HepG2 (cell line): ENCODE data around the gene KIF9. TPM values are rescaled to one million over a fixed set of nuclear protein-coding genes. Genes with fewer than 3 reads are reported as not detected.
A peak's percentile ranks its signal among the peaks of the same experiment; 100 is the strongest.

Source experiments
- ATAC-seq: fragments of 200-7000 bp; cut with Tn5 transposase; 3 replicates; pipeline ENCODE4 v1.9.1; 2020; ENCODE audit warnings: mild to moderate bottlenecking, moderate library complexity
- BruUV-seq: library from RNA; stranded (reverse); fragments of 400-500 nt; replicated peaks from 2 replicates; lab custom pipeline; 2021; lab: Mats Ljungman, UMichigan
- CTCF ChIA-PET: fragments of 300-600 bp; formaldehyde crosslinking; extraction: SDS; loops from one replicate; lab custom pipeline; 2021; ENCODE audit warnings: low total read pairs, inconsistent platforms, low intra/inter-chr PET ratio; lab: Yijun Ruan, JAX
- POLR2A ChIA-PET: fragments of 350-600 bp; sonication (Branson Sonifier 250); formaldehyde crosslinking; loops from one replicate; lab custom pipeline; 2020; ENCODE audit warnings: antibody characterized with exemption, inconsistent platforms; lab: Yijun Ruan, JAX
- DNase-seq: peaks from one replicate; pipeline ENCODE4 v3.0.0-alpha.2; 2015; ENCODE audit warnings: low spot score
- FAIRE-seq: peaks from 3 replicates; lab custom pipeline; 2011; peaks lifted over from hg19 to GRCh38; lab: Jason Lieb, UNC
- H2AFZ ChIP-seq: one replicate; pipeline ENCODE4 v1.6.1; 2011; ENCODE audit warnings: low read length, inconsistent platforms
- H3K27ac ChIP-seq: fragments of 300-600 bp; 3 replicates; pipeline ENCODE4 v1.8.0; 2011; ENCODE audit warnings: mixed run types, mild to moderate bottlenecking, mixed read lengths, low read length, inconsistent platforms; ENCODE audit not compliant: insufficient read depth; ENCODE audit errors: extremely low read length
- H3K27me3 ChIP-seq, 2 experiments: fragments of 200-600 bp in 1 of 2; 2 replicates in 1 of 2; 3 replicates in 1 of 2; pipeline versions ENCODE4 v1.6.0 to v1.8.0; 2011; ENCODE audit warnings: low read length in 2 of 2, mild to moderate bottlenecking in 2 of 2, moderate library complexity in 2 of 2, inconsistent platforms in 1 of 2; ENCODE audit not compliant: insufficient read depth in 2 of 2, control insufficient read depth in 1 of 2
- H3K36me3 ChIP-seq, 2 experiments: fragments of 200-600 bp in 1 of 2; replicated peaks in 1 of 2; 2 replicates in 1 of 2; 3 replicates in 1 of 2; pipeline versions ENCODE4 v1.5.1 to v1.8.0; 2011; ENCODE audit warnings: low read length in 2 of 2, inconsistent platforms in 1 of 2; ENCODE audit not compliant: insufficient read depth in 2 of 2, control insufficient read depth in 1 of 2
- H3K4me1 ChIP-seq: 2 replicates; pipeline ENCODE4 v1.5.1; 2012; ENCODE audit warnings: low read length, inconsistent platforms; ENCODE audit not compliant: insufficient read depth
- H3K4me2 ChIP-seq: 2 replicates; pipeline ENCODE4 v1.6.0; 2011; ENCODE audit warnings: low read depth, low read length, inconsistent platforms
- H3K4me3 ChIP-seq, 3 experiments: fragments of 200-600 bp in 1 of 3; sonication (generic), shearing (Covaris generic) in 1 of 3; replicated peaks in 1 of 3; 2 replicates each; pipeline ENCODE4 v1.5.1; 2011 to 2016; ENCODE audit warnings: low read length in 3 of 3, inconsistent platforms in 2 of 3, low read depth in 2 of 3, mild to moderate bottlenecking in 2 of 3, control low read depth in 1 of 3, mixed read lengths in 1 of 3; ENCODE audit not compliant: insufficient read depth in 1 of 3
- H3K79me2 ChIP-seq: one replicate; pipeline ENCODE4 v1.6.1; 2011; ENCODE audit warnings: low read length, inconsistent platforms; ENCODE audit not compliant: insufficient read depth
- H3K9ac ChIP-seq: 2 replicates; pipeline ENCODE4 v1.6.0; 2011; ENCODE audit warnings: mild to moderate bottlenecking, low read depth, low read length, inconsistent platforms; ENCODE audit not compliant: insufficient read depth
- H3K9me3 ChIP-seq: 2 replicates; pipeline ENCODE4 v1.5.1; 2012; ENCODE audit warnings: mild to moderate bottlenecking, low read length
- H4K20me1 ChIP-seq: 2 replicates; pipeline ENCODE4 v1.6.0; 2011; ENCODE audit warnings: inconsistent platforms, mild to moderate bottlenecking, low read length, moderate library complexity; ENCODE audit not compliant: insufficient read depth
- AKNA ChIP-seq: sonication (generic); formaldehyde crosslinking; IDR thresholded peaks from 2 replicates; pipeline ENCODE4 v1.4.0; 2020; ENCODE audit warnings: missing genetic modification reagents, borderline replicate concordance
- FOXP1 ChIP-seq, 2 experiments: fragments of 450-650 bp in 1 of 2; IDR thresholded peaks; 2 replicates each; pipeline ENCODE4 v1.6.1; 2017 to 2018; ENCODE audit warnings: antibody characterized with exemption in 1 of 2
- KAT2B ChIP-seq: fragments of 150-350 bp; IDR thresholded peaks from 2 replicates; pipeline ENCODE4 v1.6.1; 2014; ENCODE audit warnings: low read depth, low read length, borderline replicate concordance
- PAWR ChIP-seq: sonication (generic); formaldehyde crosslinking; IDR thresholded peaks from 2 replicates; pipeline ENCODE4 v1.4.0; 2020; ENCODE audit warnings: missing genetic modification reagents, mild to moderate bottlenecking, borderline replicate concordance
- SPEN ChIP-seq: sonication (generic); formaldehyde crosslinking; IDR thresholded peaks from 2 replicates; pipeline ENCODE4 v1.5.1; 2020; ENCODE audit warnings: low read depth, mild to moderate bottlenecking, missing genetic modification reagents
- ZNF263 ChIP-seq: sonication (generic); formaldehyde crosslinking; IDR thresholded peaks from 2 replicates; pipeline ENCODE4 v1.4.0; 2020; ENCODE audit warnings: missing genetic modification reagents
- ZZZ3 ChIP-seq: sonication (generic); formaldehyde crosslinking; IDR thresholded peaks from 2 replicates; pipeline ENCODE4 v1.4.0; 2020; ENCODE audit warnings: missing genetic modification reagents, mild to moderate bottlenecking, borderline replicate concordance
- WGBS: methylation state at CpG from one replicate; pipeline ENCODE4 v1.1.6; 2017; ENCODE audit warnings: low lambda C conversion rate; 5-methylcytosine and 5-hydroxymethylcytosine counted together
- in situ Hi-C: cut with HindIII; loops from 2 replicates; pipeline ENCODE4 v1.10.0; 2017; ENCODE audit warnings: low pct_unique_long_range_greater_than_20kb; ENCODE audit not compliant: extremely low pct_ligation_motif_present
- intact Hi-C: fragments of 100-400 bp; cut with micrococcal nuclease; formaldehyde crosslinking; loops from one replicate; pipeline ENCODE4 v1.10.0; 2022; ENCODE audit not compliant: unreplicated experiment
- polyA plus RNA-seq, 8 experiments: library from polyadenylated mRNA; depleted of rRNA in 3 of 8; stranded (reverse) in 7 of 8; unstranded in 1 of 8; fragments of >200 nt; fragmentation: Illumina TruSeq in 4 of 8; extraction: Trizol in 4 of 8; gene quantifications; 2 replicates each; pipeline versions ENCODE4 v1.2.1 to v1.2.3, GENCODE V29; 2011 to 2016; ENCODE audit warnings: low read depth in 4 of 8, missing spikeins in 1 of 8, mixed read lengths in 1 of 8; ENCODE audit not compliant: insufficient read depth in 1 of 8
- total RNA-seq, 5 experiments: library from RNA; depleted of rRNA; stranded (reverse); fragments of >200 nt; fragmentation: Illumina TruSeq; extraction: Trizol; gene quantifications; 2 replicates each; pipeline ENCODE4 v1.2.3, GENCODE V29; 2016; ENCODE audit warnings: low read depth in 1 of 5
- TF ChIP-seq, protein P1 (sequence below): sonication (generic); formaldehyde crosslinking; IDR thresholded peaks from 2 replicates; pipeline ENCODE4 v1.5.0; 2020; ENCODE audit warnings: mild to moderate bottlenecking, missing genetic modification reagents, moderate library complexity

KIF9 gene
- total and polyA plus RNA-seq, 2 of the 13 experiments (the other 11 are each of a cell fraction or from before 2014, with no cell fraction given), result 5.1 to 16.9 TPM

GRCh38 chr3:47239929-47240328, 42.7 kb downstream of the KIF9 start:
- ChIA-PET CTCF (interaction anchor here (1.2 kb wide), 1 partner anchor 10 kb away, joined by 3 read pairs; no protein-coding TSS in a partner anchor), POLR2A (no interaction called here)
- no peaks in the 10 kb centered on the region for H3K79me2 ChIP-seq
- in situ Hi-C loops, result no loop called here
- no peak overlapping the region for H3K9ac ChIP-seq
- no peak overlapping the region for H3K4me3 ChIP-seq
- BruUV-seq, result no TSS peak
- no peak overlapping the region for H2AFZ ChIP-seq
- H3K4me2 ChIP-seq, result no peak overlapping the region
- no peaks in the 10 kb centered on the region for H3K36me3 ChIP-seq
- no peaks in the 10 kb centered on the region for H3K9me3 ChIP-seq
- DNase-seq (no peak), FAIRE-seq (no peak)
- no peaks in the 10 kb centered on the region for H3K27me3 ChIP-seq
- no peaks in the 10 kb centered on the region for H4K20me1 ChIP-seq
- no peak overlapping the region for H3K27ac ChIP-seq
- no peak for TF ChIP-seq SPEN (CRISPR knock-in tag)
- TF ChIP-seq ZNF263 (CRISPR knock-in tag), result peak; percentile 78
- TF ChIP-seq, protein P1, sequence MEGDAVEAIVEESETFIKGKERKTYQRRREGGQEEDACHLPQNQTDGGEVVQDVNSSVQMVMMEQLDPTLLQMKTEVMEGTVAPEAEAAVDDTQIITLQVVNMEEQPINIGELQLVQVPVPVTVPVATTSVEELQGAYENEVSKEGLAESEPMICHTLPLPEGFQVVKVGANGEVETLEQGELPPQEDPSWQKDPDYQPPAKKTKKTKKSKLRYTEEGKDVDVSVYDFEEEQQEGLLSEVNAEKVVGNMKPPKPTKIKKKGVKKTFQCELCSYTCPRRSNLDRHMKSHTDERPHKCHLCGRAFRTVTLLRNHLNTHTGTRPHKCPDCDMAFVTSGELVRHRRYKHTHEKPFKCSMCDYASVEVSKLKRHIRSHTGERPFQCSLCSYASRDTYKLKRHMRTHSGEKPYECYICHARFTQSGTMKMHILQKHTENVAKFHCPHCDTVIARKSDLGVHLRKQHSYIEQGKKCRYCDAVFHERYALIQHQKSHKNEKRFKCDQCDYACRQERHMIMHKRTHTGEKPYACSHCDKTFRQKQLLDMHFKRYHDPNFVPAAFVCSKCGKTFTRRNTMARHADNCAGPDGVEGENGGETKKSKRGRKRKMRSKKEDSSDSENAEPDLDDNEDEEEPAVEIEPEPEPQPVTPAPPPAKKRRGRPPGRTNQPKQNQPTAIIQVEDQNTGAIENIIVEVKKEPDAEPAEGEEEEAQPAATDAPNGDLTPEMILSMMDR (CRISPR knock-in tag), result peak; percentile 19
- TF ChIP-seq, all 625 proteins: peak for 2
- intact Hi-C loops, result no loop called here
- peaks cover 21% of the 10 kb centered on the region for H3K4me1 ChIP-seq
- 25% methylated on average over 1 of the region's 6 CpGs for WGBS
- ATAC-seq, result peak; percentile 16; the same call in 2 of the 3 replicates

DNA sequence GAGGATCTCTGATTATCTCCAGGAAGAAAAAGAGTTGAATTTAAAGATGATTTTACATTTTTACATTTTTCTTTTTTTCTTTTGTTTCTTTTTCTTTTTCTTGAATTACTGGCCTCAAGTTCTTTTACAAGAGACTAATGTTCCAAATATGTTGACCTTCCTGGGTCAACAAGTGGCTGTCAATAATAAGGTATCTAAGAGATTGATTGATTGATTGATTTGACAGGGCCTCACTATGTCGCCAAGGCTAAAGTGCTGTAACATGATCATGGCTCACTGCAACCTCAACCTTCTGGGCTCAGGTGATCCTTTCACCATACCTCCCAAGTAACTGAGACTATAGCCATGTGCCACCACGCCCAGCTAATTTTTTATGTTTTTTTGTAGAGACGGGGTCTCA, 44.6 kb downstream of the KIF9 start:
- Histone ChIP-seq H3K4me2 (no peak overlapping the region), H3K4me1 (peaks cover 26% of the 10 kb centered on the region), H4K20me1 (no peaks in the 10 kb centered on the region), H3K9ac (no peak overlapping the region), H3K9me3 (no peaks in the 10 kb centered on the region), H2AFZ (no peak overlapping the region), H3K4me3 (no peak overlapping the region), H3K36me3 (no peaks in the 10 kb centered on the region), H3K27ac (no peak overlapping the region), H3K27me3 (no peaks in the 10 kb centered on the region), H3K79me2 (no peaks in the 10 kb centered on the region)
- CTCF ChIA-PET, result no interaction called here
- POLR2A ChIA-PET, result no interaction called here
- intact Hi-C loops (no loop called here), in situ Hi-C loops (no loop called here)
- FAIRE-seq, result no peak
- DNase-seq, result no peak
- 80% methylated on average over 3 of the region's 3 CpGs for WGBS
- no peak for ATAC-seq
- no TSS peak for BruUV-seq
- no peak for TF ChIP-seq FOXP1 (IDR thresholded peaks at IDR 0.05)
- no peak for TF ChIP-seq FOXP1 (CRISPR knock-in tag; IDR thresholded peaks at IDR 0.05)
- TF ChIP-seq PAWR (CRISPR knock-in tag), result no peak
- peak; percentile 19; the same call in 1 of the 2 replicates for TF ChIP-seq KAT2B
- no peak for TF ChIP-seq ZZZ3 (CRISPR knock-in tag)
- no peak for TF ChIP-seq AKNA (CRISPR knock-in tag)
